HepG2 (cell line): Measurements from ENCODE around the gene BTBD17. TPM values are rescaled to one million over a fixed set of nuclear protein-coding genes. Genes with fewer than 3 reads are reported as not detected.
"Not testable (repeated sequence)": the region's sequence is repeated elsewhere in the genome, so short reads cannot be mapped to it uniquely, and the experiment has no call there.

Experiments used
- ATAC-seq: fragments of 200-7000 bp; cut with Tn5 transposase; 3 replicates; pipeline ENCODE4 v1.9.1; 2020; ENCODE audit warnings: mild to moderate bottlenecking, moderate library complexity
- BruUV-seq: library from RNA; stranded (reverse); fragments of 400-500 nt; replicated peaks from 2 replicates; lab custom pipeline; 2021; lab: Mats Ljungman, UMichigan
- CTCF ChIA-PET: fragments of 300-600 bp; formaldehyde crosslinking; extraction: SDS; loops from one replicate; lab custom pipeline; 2021; ENCODE audit warnings: low total read pairs, inconsistent platforms, low intra/inter-chr PET ratio; lab: Yijun Ruan, JAX
- POLR2A ChIA-PET: fragments of 350-600 bp; sonication (Branson Sonifier 250); formaldehyde crosslinking; loops from one replicate; lab custom pipeline; 2020; ENCODE audit warnings: antibody characterized with exemption, inconsistent platforms; lab: Yijun Ruan, JAX
- DNase-seq: peaks from one replicate; pipeline ENCODE4 v3.0.0-alpha.2; 2015; ENCODE audit warnings: low spot score
- FAIRE-seq: peaks from 3 replicates; lab custom pipeline; 2011; peaks lifted over from hg19 to GRCh38; lab: Jason Lieb, UNC
- H2AFZ ChIP-seq: one replicate; pipeline ENCODE4 v1.6.1; 2011; ENCODE audit warnings: low read length, inconsistent platforms
- H3K27ac ChIP-seq: fragments of 300-600 bp; 3 replicates; pipeline ENCODE4 v1.8.0; 2011; ENCODE audit warnings: mixed run types, mild to moderate bottlenecking, mixed read lengths, low read length, inconsistent platforms; ENCODE audit not compliant: insufficient read depth; ENCODE audit errors: extremely low read length
- H3K27me3 ChIP-seq, 2 experiments: fragments of 200-600 bp in 1 of 2; 2 replicates in 1 of 2; 3 replicates in 1 of 2; pipeline versions ENCODE4 v1.6.0 to v1.8.0; 2011; ENCODE audit warnings: low read length in 2 of 2, mild to moderate bottlenecking in 2 of 2, moderate library complexity in 2 of 2, inconsistent platforms in 1 of 2; ENCODE audit not compliant: insufficient read depth in 2 of 2, control insufficient read depth in 1 of 2
- H3K36me3 ChIP-seq, 2 experiments: fragments of 200-600 bp in 1 of 2; replicated peaks in 1 of 2; 2 replicates in 1 of 2; 3 replicates in 1 of 2; pipeline versions ENCODE4 v1.5.1 to v1.8.0; 2011; ENCODE audit warnings: low read length in 2 of 2, inconsistent platforms in 1 of 2; ENCODE audit not compliant: insufficient read depth in 2 of 2, control insufficient read depth in 1 of 2
- H3K4me1 ChIP-seq: 2 replicates; pipeline ENCODE4 v1.5.1; 2012; ENCODE audit warnings: low read length, inconsistent platforms; ENCODE audit not compliant: insufficient read depth
- H3K4me2 ChIP-seq: 2 replicates; pipeline ENCODE4 v1.6.0; 2011; ENCODE audit warnings: low read depth, low read length, inconsistent platforms
- H3K4me3 ChIP-seq, 3 experiments: fragments of 200-600 bp in 1 of 3; sonication (generic), shearing (Covaris generic) in 1 of 3; replicated peaks in 1 of 3; 2 replicates each; pipeline ENCODE4 v1.5.1; 2011 to 2016; ENCODE audit warnings: low read length in 3 of 3, inconsistent platforms in 2 of 3, low read depth in 2 of 3, mild to moderate bottlenecking in 2 of 3, control low read depth in 1 of 3, mixed read lengths in 1 of 3; ENCODE audit not compliant: insufficient read depth in 1 of 3
- H3K79me2 ChIP-seq: one replicate; pipeline ENCODE4 v1.6.1; 2011; ENCODE audit warnings: low read length, inconsistent platforms; ENCODE audit not compliant: insufficient read depth
- H3K9ac ChIP-seq: 2 replicates; pipeline ENCODE4 v1.6.0; 2011; ENCODE audit warnings: mild to moderate bottlenecking, low read depth, low read length, inconsistent platforms; ENCODE audit not compliant: insufficient read depth
- H3K9me3 ChIP-seq: 2 replicates; pipeline ENCODE4 v1.5.1; 2012; ENCODE audit warnings: mild to moderate bottlenecking, low read length
- H4K20me1 ChIP-seq: 2 replicates; pipeline ENCODE4 v1.6.0; 2011; ENCODE audit warnings: inconsistent platforms, mild to moderate bottlenecking, low read length, moderate library complexity; ENCODE audit not compliant: insufficient read depth
- MAFF ChIP-seq: IDR thresholded peaks from 2 replicates; pipeline ENCODE4 v1.6.1; 2011; ENCODE audit warnings: low read depth, low read length, improper control_type of control experiment
- MAFK ChIP-seq, 2 experiments: IDR thresholded peaks in 1 of 2; conservative IDR thresholded peaks in 1 of 2; 2 replicates each; pipeline ENCODE4 v1.6.1; 2011; ENCODE audit warnings: improper control_type of control experiment in 2 of 2, low read length in 2 of 2
- ZBTB40 ChIP-seq, 2 experiments: fragments of 450-650 bp in 1 of 2; sonication (generic) in 1 of 2; formaldehyde crosslinking in 1 of 2; IDR thresholded peaks; 2 replicates each; pipeline versions ENCODE4 v1.6.1 to v1.8.0; 2016 to 2022; ENCODE audit warnings: antibody characterized with exemption in 1 of 2, mild to moderate bottlenecking in 1 of 2, missing genetic modification reagents in 1 of 2
- ZFX ChIP-seq: sonication (generic); formaldehyde crosslinking; IDR thresholded peaks from 2 replicates; pipeline ENCODE4 v1.4.0; 2020; ENCODE audit warnings: mild to moderate bottlenecking, low read depth, missing genetic modification reagents, moderate library complexity
- ZNF329 ChIP-seq: sonication (generic); formaldehyde crosslinking; IDR thresholded peaks from 2 replicates; pipeline ENCODE4 v1.9.0; 2021; ENCODE audit warnings: low read depth, mild to moderate bottlenecking, missing genetic modification reagents
- ZNF468 ChIP-seq: sonication (generic); formaldehyde crosslinking; IDR thresholded peaks from 2 replicates; pipeline ENCODE4 v1.8.0; 2022; ENCODE audit warnings: mild to moderate bottlenecking, moderate library complexity, missing genetic modification reagents
- ZNF629 ChIP-seq: sonication (generic); formaldehyde crosslinking; conservative IDR thresholded peaks from 2 replicates; pipeline ENCODE4 v1.5.0; 2020; ENCODE audit warnings: missing genetic modification reagents
- WGBS: methylation state at CpG from one replicate; pipeline ENCODE4 v1.1.6; 2017; ENCODE audit warnings: low lambda C conversion rate; 5-methylcytosine and 5-hydroxymethylcytosine counted together
- in situ Hi-C: cut with HindIII; loops from 2 replicates; pipeline ENCODE4 v1.10.0; 2017; ENCODE audit warnings: low pct_unique_long_range_greater_than_20kb; ENCODE audit not compliant: extremely low pct_ligation_motif_present
- intact Hi-C: fragments of 100-400 bp; cut with micrococcal nuclease; formaldehyde crosslinking; loops from one replicate; pipeline ENCODE4 v1.10.0; 2022; ENCODE audit not compliant: unreplicated experiment
- polyA plus RNA-seq, 8 experiments: library from polyadenylated mRNA; depleted of rRNA in 3 of 8; stranded (reverse) in 7 of 8; unstranded in 1 of 8; fragments of >200 nt; fragmentation: Illumina TruSeq in 4 of 8; extraction: Trizol in 4 of 8; gene quantifications; 2 replicates each; pipeline versions ENCODE4 v1.2.1 to v1.2.3, GENCODE V29; 2011 to 2016; ENCODE audit warnings: low read depth in 4 of 8, missing spikeins in 1 of 8, mixed read lengths in 1 of 8; ENCODE audit not compliant: insufficient read depth in 1 of 8
- total RNA-seq, 5 experiments: library from RNA; depleted of rRNA; stranded (reverse); fragments of >200 nt; fragmentation: Illumina TruSeq; extraction: Trizol; gene quantifications; 2 replicates each; pipeline ENCODE4 v1.2.3, GENCODE V29; 2016; ENCODE audit warnings: low read depth in 1 of 5

Gene BTBD17
- total and polyA plus RNA-seq, 2 of the 13 experiments (the other 11 are each of a cell fraction or from before 2014, with no cell fraction given) = not detected

- FAIRE-seq, H3K9ac ChIP-seq, CTCF ChIA-PET, in situ Hi-C loops, H2AFZ ChIP-seq, ATAC-seq, H3K4me3 ChIP-seq, H4K20me1 ChIP-seq, POLR2A ChIA-PET, H3K36me3 ChIP-seq, H3K9me3 ChIP-seq, DNase-seq, intact Hi-C loops, BruUV-seq, H3K27ac ChIP-seq, H3K79me2 ChIP-seq, H3K4me2 ChIP-seq: not testable (repeated sequence)
- TF ChIP-seq ZNF629 (CRISPR knock-in tag) = peak; percentile 83
- peaks cover 7 to 41% of the 10 kb centered on the region in 2 experiments; a peak in 4 of 5 replicates for H3K27me3 ChIP-seq
- 59% methylated on average over 5 of the region's 5 CpGs for whole genome bisulfite sequencing
- peaks cover 18% of the 10 kb centered on the region for H3K4me1 ChIP-seq
Observed at GRCh38 chr17:74405311-74405710, 43.6 kb upstream of the BTBD17 start.

- DNase-seq (no peak), FAIRE-seq (no peak), ATAC-seq (no peak)
- H3K4me3 ChIP-seq = no peak overlapping the region
- H3K4me2 ChIP-seq = no peak overlapping the region
- no peak overlapping the region for H2AFZ ChIP-seq
- WGBS = 23% methylated on average over 6 of the region's 6 CpGs
- H3K79me2 ChIP-seq = no peaks in the 10 kb centered on the region
- TF ChIP-seq ZNF329 (CRISPR knock-in tag) (no peak), ZNF468 (CRISPR knock-in tag) (no peak), MAFK (conservative IDR thresholded peaks at IDR 0.05 in 1 of 2, IDR thresholded peaks at IDR 0.05 in 1 of 2; ENCODE audit: low read length in 2 of 2) (peak; percentile 39 to 49; a peak in 2 of 4 replicates), ZBTB40 (IDR thresholded peaks at IDR 0.05) (peak; percentile 85), ZBTB40 (CRISPR knock-in tag; IDR thresholded peaks at IDR 0.05) (peak; percentile 99), ZFX (CRISPR knock-in tag) (no peak), MAFF (0 out of 2 replicates have a peak, but pooled peaks have one; percentile 21)
- BruUV-seq = no TSS peak
- intact Hi-C loops = no loop called here
- H3K27ac ChIP-seq = no peak overlapping the region
- CTCF ChIA-PET = no interaction called here
- in situ Hi-C loops = no loop called here
- no peaks in the 10 kb centered on the region for H3K9me3 ChIP-seq
- no peak overlapping the region for H3K9ac ChIP-seq
- peaks cover 13% of the 10 kb centered on the region for H3K4me1 ChIP-seq
- H4K20me1 ChIP-seq = no peaks in the 10 kb centered on the region
- H3K36me3 ChIP-seq = no peaks in the 10 kb centered on the region
- H3K27me3 ChIP-seq = peaks cover 7 to 41% of the 10 kb centered on the region in 2 experiments; a peak in 4 of 5 replicates
- POLR2A ChIA-PET = no interaction called here
Observed at GRCh38 chr17:74404789-74405188, 43.1 kb upstream of the BTBD17 start.
